Measurements from ENCODE around the gene E2F2. TPM values are rescaled to one million over a fixed set of nuclear protein-coding genes. Genes with fewer than 3 reads are reported as not detected.

Gene E2F2
- total RNA-seq, 1 donor from 2014 or later: 1.1 TPM

DNA sequence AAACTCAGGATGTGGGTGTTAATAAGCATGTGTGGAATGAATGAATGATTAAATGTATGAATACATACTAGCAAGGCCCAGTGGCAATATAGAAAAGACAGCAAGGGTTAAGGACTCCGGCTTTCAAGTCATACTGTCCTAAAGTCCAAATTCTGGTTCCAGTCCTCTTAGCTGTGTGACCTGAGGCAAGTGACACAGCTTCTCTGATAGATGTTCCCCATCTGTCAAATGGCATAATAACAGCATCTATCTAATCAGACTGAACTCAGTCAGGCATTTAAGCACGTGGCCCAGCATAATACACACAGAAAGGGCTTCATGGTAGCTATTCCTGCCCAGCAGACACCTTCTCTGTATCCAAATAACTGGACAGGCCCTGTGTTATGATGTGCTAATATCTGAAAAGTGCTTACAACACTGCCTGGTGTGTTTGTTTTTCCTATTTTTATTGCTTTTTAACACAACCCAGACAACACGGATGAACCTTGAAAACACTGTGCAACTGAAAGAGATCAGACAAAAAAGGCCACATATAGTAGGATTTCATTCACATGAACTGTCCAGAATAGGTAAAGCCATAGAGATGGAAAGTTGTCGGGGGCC lies 59.5 kb downstream of the E2F2 start:
- intact Hi-C loops (cut with DNase I): no loop called here
- Histone ChIP-seq H3K27me3 (ENCODE audit: low read depth) (no peaks in the 10 kb centered on the region), H3K4me3 (no peak overlapping the region), H3K27ac (no peak overlapping the region), H3K36me3 (no peaks in the 10 kb centered on the region), H3K4me1 (peaks cover 20% of the 10 kb centered on the region), H3K9me3 (no peaks in the 10 kb centered on the region)
- ATAC-seq (no peak), DNase-seq (no peak)
- TF ChIP-seq, protein P1, sequence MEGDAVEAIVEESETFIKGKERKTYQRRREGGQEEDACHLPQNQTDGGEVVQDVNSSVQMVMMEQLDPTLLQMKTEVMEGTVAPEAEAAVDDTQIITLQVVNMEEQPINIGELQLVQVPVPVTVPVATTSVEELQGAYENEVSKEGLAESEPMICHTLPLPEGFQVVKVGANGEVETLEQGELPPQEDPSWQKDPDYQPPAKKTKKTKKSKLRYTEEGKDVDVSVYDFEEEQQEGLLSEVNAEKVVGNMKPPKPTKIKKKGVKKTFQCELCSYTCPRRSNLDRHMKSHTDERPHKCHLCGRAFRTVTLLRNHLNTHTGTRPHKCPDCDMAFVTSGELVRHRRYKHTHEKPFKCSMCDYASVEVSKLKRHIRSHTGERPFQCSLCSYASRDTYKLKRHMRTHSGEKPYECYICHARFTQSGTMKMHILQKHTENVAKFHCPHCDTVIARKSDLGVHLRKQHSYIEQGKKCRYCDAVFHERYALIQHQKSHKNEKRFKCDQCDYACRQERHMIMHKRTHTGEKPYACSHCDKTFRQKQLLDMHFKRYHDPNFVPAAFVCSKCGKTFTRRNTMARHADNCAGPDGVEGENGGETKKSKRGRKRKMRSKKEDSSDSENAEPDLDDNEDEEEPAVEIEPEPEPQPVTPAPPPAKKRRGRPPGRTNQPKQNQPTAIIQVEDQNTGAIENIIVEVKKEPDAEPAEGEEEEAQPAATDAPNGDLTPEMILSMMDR (IDR thresholded peaks at IDR 0.05): no peak

DNA sequence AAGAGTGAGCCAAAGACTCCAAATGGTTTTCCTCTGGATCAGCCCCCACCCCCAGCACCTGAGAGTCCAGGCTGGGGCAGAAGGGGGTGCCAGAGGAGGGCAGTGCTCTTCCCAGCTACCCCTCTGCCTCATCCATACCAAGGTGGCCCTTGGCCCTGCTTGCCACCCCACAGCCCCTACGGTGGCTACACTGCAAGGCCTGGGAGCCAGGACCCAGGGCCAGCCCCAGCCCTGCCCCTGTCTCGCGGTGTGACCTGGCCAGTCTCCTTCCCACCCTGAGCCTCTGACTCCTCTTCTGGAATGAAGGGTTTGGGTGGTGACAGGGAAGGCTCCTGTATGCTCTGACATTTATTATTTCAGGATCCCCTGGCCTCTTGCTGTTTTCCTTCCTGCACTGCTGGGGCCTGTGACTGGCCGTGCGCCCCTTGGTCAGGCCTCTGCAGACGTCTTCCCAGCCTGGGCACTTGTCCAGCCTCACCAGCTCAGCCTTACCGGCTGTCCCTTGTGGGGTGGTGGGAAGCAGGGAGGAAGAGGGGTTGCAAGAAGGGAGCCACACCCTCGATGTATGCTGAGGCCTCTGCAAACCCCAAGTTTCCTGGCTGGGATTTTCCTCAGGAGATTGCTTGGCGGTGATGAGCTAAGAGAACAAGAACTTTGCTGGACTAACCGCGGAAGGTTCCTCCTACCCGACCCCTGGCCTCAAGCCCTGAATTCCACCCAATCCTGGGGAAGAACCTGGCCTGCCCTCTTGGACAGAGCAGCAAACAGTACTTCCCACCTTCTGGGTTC lies 60.6 kb downstream of the E2F2 start:
- no peaks in the 10 kb centered on the region for H3K27me3 ChIP-seq (ENCODE audit: low read depth)

DNA sequence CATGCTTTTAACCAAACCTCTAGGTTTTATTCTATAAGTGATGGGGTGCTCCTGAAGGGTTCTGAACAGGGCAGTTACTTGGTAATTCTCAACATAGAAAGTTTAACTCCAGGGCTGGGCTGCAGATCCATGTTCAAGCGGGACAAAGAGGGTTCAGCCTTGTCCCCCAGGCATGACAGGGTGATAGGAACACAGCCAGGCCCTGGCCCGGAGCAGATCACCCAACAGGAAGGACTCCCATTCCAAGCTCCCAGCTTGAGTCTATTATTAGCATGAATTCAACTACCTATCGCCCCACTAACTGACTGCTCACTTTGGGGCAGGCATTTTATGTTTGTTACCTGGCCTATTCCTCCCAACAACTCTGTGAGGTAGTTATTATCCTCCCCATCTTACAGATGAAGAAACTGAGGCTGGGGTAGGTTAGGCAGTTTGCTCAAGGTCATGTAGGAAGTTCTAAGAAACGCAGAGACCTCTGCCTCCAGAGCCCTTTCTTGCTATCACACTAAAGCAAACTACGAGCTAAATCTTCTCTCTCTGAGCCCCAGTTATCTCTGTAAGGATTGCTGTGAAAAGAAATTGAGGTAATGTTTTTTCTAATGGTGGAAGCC lies 61.6 kb downstream of the E2F2 start:
- Histone ChIP-seq H3K27me3 (ENCODE audit: low read depth) (no peaks in the 10 kb centered on the region), H3K36me3 (no peaks in the 10 kb centered on the region), H3K4me3 (no peak overlapping the region), H3K4me1 (peaks cover 9% of the 10 kb centered on the region), H3K27ac (no peak overlapping the region), H3K9me3 (no peaks in the 10 kb centered on the region)
- TF ChIP-seq, protein P1 (IDR thresholded peaks at IDR 0.05): no peak
- DNase-seq (no peak), ATAC-seq (no peak)
- intact Hi-C loops (cut with DNase I): no loop called here

More for the DNA sequence above, 60.6 kb downstream of the E2F2 start:
- ATAC-seq (peak; percentile 23 to 31), DNase-seq (no peak)
- peaks cover 19% of the 10 kb centered on the region for H3K4me1 ChIP-seq
- peak overlapping the region; percentile 31 for H3K27ac ChIP-seq
- intact Hi-C loops (cut with DNase I): no loop called here
- H3K36me3 ChIP-seq: no peaks in the 10 kb centered on the region
- no peaks in the 10 kb centered on the region for H3K9me3 ChIP-seq
- TF ChIP-seq, protein P1 (IDR thresholded peaks at IDR 0.05): no peak
- no peak overlapping the region for H3K4me3 ChIP-seq

DNA sequence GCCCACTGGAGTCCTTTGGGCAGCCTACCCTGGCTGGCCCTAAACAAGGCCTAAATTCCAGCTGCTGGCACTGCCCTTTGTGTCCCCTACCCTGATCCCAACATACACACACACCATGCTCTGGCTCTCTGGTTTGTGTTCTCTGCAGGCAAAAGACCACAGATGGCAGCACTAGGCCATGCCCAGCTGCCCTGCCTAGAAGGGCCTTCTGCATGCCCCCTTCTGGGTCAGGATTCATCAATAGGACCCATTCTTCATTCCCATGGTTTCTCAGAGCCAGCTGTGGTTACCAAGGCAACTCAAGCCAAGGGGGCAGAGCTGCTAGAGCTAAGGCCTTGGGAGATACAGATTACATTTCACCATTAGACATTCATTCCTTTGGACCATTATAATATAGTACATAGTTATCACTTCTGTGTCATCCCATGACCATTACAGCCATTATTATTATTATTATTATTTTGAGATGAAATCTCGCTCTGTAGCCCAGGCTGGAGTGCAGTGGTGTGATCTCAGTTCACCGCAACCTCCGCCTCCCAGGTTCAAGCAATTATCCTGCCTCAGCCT lies 64.5 kb downstream of the E2F2 start:
- ATAC-seq (no peak), DNase-seq (no peak)
- Histone ChIP-seq H3K4me3 (no peak overlapping the region), H3K36me3 (no peaks in the 10 kb centered on the region), H3K27ac (no peak overlapping the region), H3K4me1 (peaks cover 9% of the 10 kb centered on the region), H3K9me3 (no peaks in the 10 kb centered on the region), H3K27me3 (ENCODE audit: low read depth) (no peaks in the 10 kb centered on the region)
- TF ChIP-seq, protein P1 (IDR thresholded peaks at IDR 0.05): no peak
- intact Hi-C loops (cut with DNase I): no loop called here

DNA sequence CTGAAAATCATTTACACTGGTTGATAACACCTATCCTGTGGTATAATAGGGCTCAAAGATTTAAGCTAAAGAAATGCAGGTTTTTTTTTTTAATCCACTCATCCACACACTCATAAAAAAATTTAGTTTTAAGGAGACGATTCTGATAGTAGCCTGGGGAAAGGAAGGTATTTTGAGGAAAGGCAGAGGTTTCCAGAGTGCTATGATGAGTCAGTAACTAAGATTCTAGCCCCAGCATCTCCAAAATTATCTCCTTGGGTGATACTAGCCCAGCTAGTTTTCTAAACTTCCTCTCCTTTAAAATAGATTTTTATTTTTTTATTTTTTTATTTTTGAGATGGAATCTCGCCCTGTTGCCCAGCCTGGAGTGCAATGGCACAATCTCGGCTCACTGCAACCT lies 67.7 kb downstream of the E2F2 start:
- H3K9me3 ChIP-seq: no peaks in the 10 kb centered on the region
- TF ChIP-seq, protein P1 (IDR thresholded peaks at IDR 0.05): no peak
- H3K4me1 ChIP-seq: no peaks in the 10 kb centered on the region
- no peak overlapping the region for H3K27ac ChIP-seq
- H3K4me3 ChIP-seq: no peak overlapping the region
- DNase-seq: no peak
- intact Hi-C loops (cut with DNase I): no loop called here
- no peaks in the 10 kb centered on the region for H3K27me3 ChIP-seq (ENCODE audit: low read depth)
- no peaks in the 10 kb centered on the region for H3K36me3 ChIP-seq
- no peak for ATAC-seq
